DMS79 treated with DMSO at 0.1 percent for 48 hours (cell line): ENCODE results near the gene BCL2.

Experiments used
- DNase-seq: peaks from one replicate; lab custom pipeline; 2025; lab: John Stamatoyannopoulos, UW

The BCL2 gene

DNA sequence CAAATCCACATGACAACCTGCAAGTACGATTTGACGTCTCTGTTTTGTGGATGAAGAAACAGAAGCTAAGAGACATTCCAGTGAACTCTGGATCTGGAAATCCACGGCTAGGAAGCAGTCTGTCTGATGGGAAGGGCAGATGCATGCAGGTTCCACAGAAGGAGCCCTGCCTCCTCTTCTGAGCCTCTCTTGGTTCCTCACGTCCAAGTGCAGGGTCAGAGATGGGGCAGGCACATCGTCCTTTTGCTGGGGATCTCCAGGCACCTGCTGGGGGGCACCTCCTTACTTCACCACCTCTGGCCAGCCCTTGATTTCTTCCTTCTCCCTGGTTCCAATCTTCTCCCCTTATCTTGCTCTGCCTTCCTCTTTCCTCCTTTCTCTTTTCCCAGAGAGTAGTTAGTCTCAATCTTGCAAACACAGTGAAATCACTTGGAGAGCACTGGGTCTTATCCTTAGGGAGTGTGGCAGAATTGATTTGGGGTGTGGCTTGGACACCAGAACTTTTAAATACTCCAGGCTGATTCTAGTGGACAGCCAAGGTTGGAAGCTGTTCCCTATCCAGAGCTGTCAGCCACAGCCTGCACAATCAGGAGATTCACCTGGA lies 137.8 kb downstream of the BCL2 start:
- DNase-seq, result no peak

DNA sequence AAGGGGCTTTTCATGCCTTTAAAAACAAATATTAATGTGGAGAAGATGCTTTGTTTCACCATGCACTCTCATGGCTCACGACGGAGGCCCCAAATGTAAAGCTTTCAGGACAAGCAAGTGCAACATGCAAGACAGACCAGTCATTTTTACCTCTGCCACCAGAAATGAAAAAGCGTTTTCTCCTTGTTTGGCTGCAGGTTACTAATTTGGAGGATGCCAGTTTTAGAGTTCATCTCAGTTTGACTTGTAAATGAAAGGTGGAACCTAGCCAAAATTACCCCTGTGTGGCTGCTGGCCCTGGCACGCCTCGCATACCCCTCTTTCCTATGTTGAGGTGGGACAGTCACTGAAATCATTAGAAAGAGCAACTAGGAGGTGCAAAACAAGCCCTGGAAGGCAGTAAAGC lies 138.6 kb downstream of the BCL2 start:
- DNase-seq, result no peak

DNA sequence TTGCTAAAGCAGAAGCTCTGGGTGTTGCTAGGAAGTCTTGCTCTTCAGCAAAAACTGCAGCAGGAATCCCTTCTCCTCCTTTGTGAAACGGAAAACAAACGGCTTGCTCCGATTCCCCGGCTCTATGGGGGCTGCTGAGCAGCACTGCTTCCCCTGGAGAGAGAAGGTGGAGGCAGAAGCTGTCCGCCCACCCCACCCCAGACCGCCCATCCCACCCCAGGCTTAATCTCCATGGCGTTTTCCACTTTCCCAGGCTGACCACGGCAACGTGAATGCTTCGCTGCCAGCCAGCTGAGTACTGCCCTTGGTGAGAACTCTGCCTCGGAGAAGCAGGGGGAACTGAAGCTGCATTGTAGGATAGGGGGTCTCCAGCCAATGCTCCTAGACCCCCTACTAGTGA lies 139.2 kb downstream of the BCL2 start:
- DNase-seq, result no peak

DNA sequence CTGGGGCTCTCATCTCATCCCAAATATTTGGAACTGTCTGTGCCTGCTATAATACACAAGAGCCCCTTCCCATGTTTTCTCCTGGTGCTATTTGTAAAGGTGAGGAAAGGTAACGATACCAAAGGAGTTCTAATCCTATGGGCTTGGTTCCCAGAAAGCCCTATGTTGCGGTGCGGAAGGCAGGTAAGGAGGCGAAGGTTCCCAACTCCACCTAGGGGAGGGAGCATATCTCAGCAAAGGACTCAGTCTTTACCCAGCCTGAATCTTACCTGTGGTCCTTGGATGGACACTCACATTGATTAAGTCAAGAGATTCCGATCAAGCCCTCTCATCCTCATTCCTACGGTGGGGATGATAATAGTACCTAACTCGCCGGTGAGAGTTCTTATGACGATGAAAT lies 140.1 kb downstream of the BCL2 start:
- no peak for DNase-seq

DNA sequence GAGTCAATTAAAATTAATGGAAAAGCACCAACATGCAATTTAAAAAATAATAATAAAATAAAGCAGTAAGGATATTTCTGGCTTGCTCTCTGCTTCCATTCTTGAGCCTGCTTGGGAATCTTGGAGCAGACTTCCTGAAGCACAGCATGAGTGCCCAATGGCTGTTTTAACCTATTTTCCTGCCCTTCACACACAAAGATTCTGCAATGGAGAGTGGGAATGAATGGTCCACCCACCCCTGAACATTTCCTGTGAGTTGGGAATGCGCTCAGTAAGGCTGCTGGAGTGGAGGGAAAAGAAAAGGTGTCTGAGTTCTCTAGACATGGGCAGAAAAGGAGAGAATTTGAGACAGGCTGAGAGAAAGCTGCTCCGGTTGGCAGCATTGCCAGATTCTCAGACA lies 140.6 kb downstream of the BCL2 start:
- no peak for DNase-seq

DNA sequence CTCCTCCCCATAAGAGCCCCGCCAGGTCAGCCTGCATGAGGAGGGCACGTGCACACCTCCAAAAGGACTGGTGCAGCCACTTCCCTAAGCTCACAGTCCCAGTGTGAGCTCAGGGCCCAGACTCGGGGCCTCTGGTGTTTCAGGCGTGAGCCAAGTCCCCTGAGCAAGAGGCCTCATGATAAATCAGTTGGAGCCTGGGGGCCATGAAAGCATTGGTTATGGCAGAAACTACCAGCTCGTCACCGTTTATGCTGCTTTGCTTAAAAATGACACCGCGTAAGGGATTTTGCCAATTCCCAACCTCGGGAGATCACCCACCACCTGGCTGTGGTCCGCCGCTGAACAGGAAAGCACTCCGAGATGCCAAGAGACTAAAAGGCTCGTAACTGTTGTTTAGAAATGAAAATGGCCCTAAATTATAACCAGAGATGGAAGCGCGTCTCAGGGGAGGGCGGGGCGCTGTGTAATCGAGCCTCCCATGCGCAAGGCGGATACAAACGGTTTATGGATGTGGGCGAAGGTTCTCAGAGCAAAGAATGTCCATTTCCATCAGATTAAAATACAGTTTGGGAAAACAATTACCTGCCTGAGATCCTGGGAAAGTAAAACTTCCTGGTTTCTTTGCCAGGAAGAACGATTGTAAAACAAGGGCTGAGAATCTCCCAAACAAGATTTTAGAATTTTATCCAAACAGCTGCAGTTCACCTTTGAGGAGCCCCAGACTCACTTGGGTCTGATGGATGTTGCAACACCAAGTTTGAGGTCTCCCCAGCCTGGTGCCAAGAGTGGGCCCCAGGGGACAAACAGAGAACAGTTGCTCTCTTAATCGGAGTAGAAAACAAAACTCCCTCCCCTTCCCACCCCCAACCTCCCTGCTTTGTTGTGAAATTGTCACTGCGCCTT lies 141.4 kb downstream of the BCL2 start:
- DNase-seq, result peak; percentile 78

DNA sequence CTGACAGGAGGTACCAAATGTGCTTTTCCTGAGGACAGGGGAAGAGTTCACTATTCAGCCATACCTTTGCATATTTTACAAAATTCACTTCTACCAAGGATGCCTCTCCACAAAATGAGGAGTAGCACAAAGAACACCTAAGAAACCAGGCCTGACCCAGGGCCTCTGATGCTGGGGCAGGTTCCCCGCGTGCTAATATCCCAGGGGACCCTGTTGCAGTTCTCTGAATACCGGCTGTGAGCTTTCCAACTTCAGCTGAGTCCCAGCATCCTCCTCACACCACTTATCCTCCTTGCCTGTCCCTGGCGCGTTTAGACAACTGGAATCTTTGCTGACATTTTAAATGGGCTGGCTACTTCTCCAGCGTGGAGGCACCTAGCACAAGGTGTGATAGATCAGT lies 142.3 kb downstream of the BCL2 start:
- DNase-seq, result peak; percentile 25

DNA sequence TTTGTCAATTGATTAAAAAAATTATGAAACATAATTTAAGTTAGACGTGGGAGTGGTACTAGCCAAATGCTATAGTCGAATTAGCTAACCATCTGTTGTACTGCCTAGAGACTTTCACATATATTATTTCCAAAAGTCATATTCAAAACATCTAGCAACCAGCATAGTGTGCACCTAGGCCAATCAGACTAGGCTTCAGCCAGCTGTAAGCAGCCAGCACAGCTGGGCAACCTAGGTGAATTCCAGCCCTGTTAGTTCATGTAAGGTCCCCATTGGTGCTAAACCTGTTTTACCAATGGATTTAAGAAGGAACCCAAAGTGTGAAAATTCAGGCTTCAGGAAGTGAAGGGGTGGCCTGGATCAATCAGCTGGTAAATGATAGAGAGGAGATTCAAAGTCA lies 144.3 kb downstream of the BCL2 start:
- DNase-seq, result no peak

DNA sequence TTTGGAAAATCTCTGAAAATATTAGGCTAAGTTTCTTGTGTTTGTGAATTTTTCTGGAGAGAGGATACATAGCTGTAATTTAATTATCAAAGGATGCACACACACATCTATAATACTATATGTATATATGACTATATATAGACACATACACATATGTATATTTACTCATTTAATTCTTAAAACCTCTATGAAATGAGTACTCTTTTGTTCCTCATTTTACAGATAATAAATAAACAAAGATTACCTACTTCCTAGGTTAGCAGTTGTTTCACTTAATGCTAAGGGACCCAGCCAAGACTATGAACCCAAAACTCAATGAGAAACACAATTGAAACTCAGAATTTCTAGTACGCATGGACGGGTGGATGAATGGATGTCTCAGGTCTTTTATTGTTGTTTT lies 145.6 kb downstream of the BCL2 start:
- no peak for DNase-seq

DNA sequence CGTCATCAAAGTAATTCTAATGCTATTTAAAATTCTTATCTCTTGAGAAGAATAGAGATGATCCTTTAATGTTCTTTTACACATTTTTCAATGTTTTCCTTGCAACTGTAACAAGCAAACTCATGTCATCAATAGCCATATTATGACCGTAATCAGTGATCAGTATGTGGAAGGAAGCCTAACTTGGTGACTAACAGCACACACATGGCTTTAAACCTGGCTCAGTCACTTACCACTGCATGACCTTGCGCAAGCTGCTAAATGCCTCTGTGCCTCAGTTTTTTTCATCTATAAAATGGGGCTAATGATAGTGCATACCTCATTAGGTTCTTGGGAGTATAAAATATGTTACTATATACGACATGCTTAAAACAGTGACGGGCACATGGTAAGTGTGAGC lies 149.7 kb downstream of the BCL2 start:
- no peak for DNase-seq

DNA sequence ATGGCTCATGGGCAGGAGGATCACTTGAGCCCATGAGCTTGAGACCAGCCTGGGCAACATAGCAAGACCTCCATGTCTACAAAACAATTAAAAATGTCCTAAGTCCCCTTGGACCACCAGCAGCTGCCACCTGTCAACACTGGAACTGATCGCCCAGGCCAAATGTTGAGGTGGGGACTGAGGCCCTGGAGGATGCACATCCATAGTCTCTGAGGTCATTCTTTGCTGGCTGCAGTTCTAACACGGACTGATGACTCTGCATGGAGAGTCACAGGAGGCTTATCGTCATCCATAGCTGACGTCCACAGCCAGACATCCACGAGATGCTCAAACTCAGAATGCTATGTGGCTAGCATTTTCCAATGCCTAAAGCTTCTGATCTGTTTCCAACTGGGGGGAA lies 151.3 kb downstream of the BCL2 start:
- no peak for DNase-seq

DNA sequence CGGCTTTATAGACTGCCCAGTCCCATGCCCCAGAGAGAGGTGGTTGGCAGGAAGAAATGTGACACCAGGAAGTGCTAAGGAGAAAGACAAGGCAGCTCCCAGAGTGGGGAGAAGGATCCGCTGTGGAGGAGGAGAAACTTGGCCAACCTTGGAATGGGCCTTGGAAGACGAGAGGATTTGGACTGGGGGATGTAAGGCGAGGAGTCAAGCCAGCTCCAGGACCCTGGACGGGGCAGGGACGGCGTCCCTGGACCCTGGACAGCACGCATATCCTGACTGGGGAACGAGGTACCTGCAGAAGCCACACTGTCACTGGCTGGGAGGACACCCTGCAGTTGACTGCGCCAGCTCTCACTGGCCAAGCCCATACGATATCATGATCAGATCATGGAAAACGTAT lies 153.4 kb downstream of the BCL2 start:
- no peak for DNase-seq

DNA sequence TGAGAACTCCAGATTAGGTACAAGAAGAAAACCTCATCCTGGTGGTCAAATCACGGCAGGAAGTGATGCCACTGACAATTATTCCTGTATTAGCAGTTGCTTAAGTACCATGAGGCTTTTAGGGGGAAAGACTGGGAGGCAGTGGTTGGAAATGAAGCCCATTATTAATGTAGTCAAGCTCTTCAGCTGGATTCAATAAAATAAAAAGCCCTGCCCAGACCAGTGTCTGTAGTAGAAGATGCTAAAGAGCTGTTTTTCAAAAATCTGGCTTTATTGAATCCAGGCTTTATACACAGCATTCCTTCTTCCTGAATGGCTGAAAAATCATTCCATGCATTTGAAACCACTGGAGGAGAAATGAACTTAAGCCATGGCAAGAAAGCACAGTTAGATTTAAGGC lies 155.2 kb downstream of the BCL2 start:
- DNase-seq, result no peak

DNA sequence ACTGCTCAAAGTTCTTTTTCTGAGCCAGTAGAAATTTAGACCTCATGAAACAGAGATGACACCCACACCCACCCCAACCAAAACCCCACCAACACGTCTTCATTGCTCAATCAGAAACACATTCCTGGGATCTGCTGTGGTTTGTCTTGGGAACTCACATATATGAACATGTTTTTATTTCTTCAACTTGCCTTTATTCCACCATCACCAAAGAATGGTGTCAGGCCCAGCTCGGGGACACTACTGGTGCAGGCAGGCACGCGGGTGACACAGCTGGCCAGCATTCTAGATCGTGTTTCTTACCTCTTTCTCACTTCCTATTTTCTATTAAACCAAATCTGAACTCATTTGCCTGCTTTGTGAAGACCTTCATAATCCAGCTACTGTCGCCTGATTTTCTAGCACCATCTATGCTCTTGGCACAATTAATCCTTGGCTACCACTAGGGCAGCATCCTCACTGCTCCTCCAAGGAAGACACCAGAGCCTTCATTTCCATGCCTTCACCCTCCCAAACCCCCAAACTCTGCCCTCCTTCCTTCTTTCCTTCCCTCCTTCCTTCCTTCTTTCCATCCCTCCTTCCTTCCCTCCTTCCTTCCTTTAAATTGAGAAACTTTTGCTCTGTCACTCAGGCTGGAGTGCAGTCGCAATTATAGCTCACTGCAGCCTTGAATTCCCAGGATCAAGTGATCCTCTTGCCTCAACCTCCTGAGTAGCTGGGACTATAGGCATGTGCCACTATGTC lies 157.1 kb downstream of the BCL2 start:
- DNase-seq, result no peak

DNA sequence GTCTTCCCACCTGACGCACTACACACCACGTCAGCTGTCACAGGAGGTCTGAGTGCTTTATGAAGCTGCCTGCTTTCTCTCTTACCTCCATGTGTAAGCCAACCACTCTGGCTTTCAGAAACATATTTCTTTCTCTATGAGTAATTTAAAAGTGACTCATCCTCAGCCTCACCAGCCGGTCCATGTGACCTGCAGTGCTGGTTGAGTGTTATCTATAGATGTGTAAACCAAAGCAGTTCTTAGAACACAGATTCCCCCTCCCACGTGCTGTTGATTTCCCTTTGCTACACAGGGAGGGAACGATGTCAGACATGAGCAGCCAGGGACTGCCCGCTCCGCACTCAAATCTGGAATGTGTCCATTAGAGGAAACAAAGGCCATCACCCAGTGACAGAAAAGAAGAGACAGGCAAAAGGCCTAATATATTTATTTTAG lies 157.8 kb downstream of the BCL2 start:
- no peak for DNase-seq

DNA sequence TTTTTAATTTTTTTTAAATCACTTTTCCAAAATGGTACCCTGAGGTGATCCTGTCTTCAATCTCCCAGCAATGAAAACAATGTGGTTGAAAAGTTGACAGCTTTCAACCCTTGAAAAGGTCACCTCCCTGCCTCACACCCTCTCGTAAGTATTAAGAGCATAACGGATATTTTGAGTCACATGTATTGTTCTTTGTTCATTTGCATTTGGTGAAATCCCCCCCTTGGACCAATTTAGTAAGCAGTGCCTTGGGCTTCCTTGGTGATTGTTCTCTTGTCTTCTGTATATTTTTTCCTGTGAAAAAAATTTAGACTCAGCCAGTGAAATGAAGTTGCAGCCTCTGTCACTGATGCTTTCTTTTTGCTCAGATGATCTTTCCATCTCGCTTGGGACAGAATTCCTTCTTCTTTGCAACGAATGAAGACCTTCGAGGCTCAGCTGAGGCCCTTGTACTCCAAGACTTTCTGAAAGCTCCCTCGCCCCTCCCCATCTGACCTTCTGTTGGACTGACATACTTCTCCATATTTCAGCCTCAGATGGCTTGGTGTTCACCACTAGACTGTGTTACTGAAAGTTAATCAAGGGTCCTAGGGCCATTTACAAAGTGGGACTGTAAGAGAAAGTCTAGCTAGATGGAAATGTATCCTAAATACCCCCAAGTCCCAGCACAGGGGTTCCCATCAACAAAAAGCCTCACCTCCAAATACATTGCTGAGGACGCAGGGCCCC lies 158.4 kb downstream of the BCL2 start:
- no peak for DNase-seq

DNA sequence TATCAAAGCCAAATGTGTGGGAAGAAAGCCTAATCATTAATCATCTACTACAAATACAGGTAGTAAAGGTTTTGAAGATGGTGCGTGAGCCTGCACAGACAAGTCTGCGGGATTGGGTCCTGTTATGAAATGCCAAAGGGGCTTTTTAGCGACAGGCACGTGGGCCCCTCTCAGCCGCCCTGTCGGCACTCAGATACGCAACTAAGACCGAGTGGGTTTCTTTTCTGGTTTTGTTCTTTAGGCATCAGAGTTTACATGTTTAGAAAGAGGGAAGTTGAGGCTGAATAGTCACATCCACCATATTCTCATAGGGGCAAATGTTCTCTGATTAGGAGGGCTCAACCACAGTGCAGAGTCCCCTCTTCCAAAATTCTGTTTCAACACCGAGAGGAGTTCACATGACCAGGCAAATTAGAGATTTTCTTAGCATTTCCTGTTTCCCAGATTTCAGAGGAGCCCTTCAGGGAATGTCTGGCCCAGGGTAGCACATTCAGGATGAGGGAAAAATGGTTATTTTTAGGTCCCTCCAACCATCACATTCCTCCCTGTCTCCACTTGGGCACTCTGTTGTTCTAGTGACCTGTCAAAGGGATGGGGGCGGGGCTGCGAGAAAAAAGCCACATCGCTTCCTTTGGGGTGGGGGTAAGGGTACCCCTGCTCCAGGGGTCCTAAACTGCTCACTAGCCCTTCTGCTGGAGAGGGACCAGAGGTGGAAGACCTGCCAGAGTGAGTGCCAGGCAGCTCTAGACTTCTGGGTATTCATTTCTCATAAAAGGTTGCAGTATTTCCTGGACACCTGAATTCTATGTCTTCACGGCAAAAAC lies 159.2 kb downstream of the BCL2 start:
- no peak for DNase-seq

DNA sequence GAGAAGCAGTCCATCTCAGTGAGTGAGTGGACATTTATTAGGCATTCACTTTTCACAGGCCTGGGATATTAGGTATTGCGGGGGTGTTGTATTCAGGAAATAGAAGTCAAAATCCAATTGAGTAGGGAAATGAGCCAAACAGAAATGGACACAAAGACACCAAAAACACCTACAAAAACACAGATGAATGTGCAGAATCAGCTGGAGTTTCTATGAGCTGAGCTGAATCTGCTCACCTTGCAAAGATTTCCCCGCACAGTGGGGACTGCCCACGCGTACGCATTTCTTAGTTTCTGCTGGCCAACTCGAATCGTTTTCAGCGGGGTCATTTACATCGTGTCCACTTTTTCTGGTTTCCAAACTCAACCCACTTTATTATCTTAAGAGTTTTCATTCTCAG lies 160.0 kb downstream of the BCL2 start:
- no peak for DNase-seq

DNA sequence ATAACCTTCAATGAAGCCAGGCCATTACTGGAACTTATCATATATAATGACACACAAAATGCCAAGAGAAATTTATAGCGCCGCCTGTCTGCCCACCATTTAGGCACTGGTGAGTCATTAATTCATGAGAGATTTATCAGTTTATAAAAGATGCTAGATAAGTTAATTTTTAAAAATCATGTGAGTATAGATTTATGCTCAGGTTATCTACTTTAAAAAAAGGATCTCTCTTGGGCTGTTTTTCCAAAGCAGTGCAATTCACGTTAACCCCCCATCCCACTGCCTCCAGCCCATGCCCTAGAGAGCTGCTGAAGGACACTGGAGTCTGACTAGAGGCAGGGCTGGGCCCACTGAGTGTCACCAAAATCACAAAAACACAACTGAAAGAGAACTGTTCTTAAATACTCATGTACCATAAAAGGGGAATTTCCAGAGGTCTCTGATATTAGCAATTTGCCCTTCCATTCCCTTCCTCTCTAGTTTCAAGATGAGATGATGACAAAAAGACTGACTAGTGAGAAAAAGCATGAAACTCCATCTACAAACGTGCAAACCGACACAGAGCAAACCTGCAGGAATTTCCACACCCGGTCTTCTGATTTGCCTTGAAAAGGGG lies 160.8 kb downstream of the BCL2 start:
- DNase-seq, result no peak

DNA sequence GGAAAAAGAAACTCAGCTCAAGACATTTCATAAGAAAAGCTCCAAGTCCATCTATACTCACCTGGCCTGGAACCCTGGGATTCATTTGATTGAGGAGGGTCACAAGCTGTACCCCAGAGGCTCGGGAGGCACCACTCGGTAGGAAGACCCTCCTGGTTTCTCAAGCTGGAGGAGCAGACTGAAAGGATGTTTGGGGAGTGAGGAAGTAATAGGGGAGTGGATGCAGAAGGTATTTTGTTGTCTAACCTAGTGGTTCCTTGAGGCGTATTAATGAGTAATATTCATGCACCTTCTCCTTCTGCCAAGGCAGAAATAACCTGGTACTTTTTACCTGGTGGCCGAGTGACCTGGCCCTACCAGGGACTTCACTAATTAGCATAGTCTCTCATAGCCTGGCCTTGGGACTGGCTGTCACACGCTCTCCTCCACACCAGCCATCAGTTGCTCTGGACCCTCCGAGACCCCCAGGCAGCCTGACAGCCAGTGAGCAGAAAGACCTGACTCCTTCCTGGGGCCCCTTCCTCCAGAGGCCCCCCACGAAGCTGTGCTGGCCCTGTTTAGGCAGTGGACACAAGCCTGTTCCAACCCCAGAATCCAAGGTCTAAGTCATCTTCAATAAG lies 161.4 kb downstream of the BCL2 start:
- no peak for DNase-seq
